ENCODE measurements around the gene GALT.
A peak's percentile ranks its signal among the peaks of the same experiment; 100 is the strongest.

Gene GALT

DNA sequence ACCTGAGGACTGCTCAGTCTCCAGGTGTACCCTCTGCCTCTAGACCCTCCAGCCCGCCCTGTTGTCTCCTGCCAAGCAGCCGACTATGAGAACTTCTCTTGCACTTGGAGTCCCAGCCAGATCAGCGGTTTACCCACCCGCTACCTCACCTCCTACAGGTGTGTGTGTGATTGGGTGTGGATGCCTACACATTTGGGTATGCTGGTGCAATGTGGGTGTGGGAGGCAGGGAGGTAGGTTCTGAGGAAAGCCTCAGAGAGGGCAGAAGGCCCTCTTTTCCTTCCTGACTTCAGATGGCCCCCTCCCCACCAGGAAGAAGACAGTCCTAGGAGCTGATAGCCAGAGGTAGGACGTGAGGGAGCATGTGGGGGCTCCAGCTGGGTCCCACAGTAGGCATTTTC is 10.5 kb downstream of the GALT start:
- H3K4me3 ChIP-seq (ENCODE audit: control insufficient read depth, low read depth, low read length), result no peak overlapping the region
- TF ChIP-seq, protein P1, sequence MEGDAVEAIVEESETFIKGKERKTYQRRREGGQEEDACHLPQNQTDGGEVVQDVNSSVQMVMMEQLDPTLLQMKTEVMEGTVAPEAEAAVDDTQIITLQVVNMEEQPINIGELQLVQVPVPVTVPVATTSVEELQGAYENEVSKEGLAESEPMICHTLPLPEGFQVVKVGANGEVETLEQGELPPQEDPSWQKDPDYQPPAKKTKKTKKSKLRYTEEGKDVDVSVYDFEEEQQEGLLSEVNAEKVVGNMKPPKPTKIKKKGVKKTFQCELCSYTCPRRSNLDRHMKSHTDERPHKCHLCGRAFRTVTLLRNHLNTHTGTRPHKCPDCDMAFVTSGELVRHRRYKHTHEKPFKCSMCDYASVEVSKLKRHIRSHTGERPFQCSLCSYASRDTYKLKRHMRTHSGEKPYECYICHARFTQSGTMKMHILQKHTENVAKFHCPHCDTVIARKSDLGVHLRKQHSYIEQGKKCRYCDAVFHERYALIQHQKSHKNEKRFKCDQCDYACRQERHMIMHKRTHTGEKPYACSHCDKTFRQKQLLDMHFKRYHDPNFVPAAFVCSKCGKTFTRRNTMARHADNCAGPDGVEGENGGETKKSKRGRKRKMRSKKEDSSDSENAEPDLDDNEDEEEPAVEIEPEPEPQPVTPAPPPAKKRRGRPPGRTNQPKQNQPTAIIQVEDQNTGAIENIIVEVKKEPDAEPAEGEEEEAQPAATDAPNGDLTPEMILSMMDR (IDR thresholded peaks at IDR 0.05; ENCODE audit: control insufficient read depth, insufficient read depth, low read depth, low read length, missing control alignments), result no peak
- DNase-seq (ENCODE audit: low read depth), result no peak

- DNase-seq (ENCODE audit: low read depth), result no peak
- H3K4me3 ChIP-seq (ENCODE audit: control insufficient read depth, low read depth, low read length), result no peak overlapping the region
- TF ChIP-seq, protein P1 (IDR thresholded peaks at IDR 0.05; ENCODE audit: control insufficient read depth, insufficient read depth, low read depth, low read length, missing control alignments), result no peak
Measured at GRCh38 chr9:34658461-34658860, 12.0 kb downstream of the GALT start.

GRCh38 chr9:34659592-34660253 is 13.2 kb downstream of the GALT start:
- DNase-seq (ENCODE audit: low read depth), result no peak
- no peak overlapping the region for H3K4me3 ChIP-seq (ENCODE audit: control insufficient read depth, low read depth, low read length)
- TF ChIP-seq, protein P1 (IDR thresholded peaks at IDR 0.05; ENCODE audit: control insufficient read depth, insufficient read depth, low read depth, low read length, missing control alignments), result no peak

DNA sequence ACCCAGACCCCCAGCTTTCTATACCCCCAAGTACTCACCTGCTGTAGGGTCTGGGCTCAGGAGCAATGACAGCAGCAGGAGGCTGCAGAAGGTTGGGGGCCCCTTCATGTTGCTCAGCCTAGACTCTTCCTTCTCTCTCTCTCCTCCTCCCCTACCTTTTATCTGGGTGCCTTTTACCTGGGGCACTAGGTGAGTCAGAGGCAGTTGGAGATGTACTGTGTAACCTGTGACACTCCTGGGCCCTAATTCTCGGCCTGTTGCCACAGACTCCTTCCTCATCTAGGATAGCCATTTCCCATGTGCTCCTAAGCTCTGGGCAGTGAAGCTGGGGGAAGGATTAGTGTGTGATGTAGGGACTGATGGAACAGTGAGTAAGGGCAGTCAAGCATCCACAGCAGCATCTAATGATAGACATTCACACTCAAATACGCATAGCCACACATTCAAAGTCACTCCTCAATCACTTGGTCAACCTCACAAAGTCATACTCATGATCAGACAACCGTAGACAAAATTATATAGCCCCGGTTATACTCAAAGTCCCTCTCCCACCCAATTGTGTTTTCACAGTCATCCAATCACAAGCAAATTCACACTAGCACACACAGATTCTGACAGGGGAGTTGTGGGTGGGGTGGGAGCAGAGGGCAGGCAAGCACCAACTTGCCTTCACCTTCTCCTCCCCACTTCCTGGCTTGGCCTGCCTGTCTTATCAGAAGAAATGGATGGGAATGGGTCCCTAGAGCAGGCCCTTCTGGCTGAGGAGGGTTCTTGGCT is 16.2 kb downstream of the GALT start, which contains the start of gene CCL27:
Gene CCL27 (minus strand): TSS at position 132 of the 777 bp plus-strand sequence. CDS start 24 bp downstream, at position 108.
- DNase-seq (ENCODE audit: low read depth), result no peak
- TF ChIP-seq, protein P1 (IDR thresholded peaks at IDR 0.05; ENCODE audit: control insufficient read depth, insufficient read depth, low read depth, low read length, missing control alignments), result no peak
- no peak within 1 kb of the TSS for H3K4me3 ChIP-seq (ENCODE audit: control insufficient read depth, low read depth, low read length)

DNA sequence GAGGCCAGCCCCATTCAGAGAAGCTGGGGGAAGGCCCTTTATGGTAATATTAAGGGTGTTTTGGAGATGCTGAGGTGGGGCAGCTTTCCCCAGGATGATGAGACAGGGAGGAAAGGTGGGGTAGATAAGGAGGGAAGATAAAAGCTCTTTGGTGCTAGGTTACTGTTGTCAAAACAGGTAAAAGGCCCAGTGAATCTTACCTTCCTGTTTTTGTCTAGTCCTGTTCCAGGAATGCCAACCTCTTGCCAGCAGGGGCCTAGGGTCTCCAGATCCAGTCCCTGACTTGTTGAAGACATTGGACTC is 16.8 kb downstream of the GALT start:
- TF ChIP-seq, protein P1 (IDR thresholded peaks at IDR 0.05; ENCODE audit: control insufficient read depth, insufficient read depth, low read depth, low read length, missing control alignments), result no peak
- no peak overlapping the region for H3K4me3 ChIP-seq (ENCODE audit: control insufficient read depth, low read depth, low read length)
- DNase-seq (ENCODE audit: low read depth), result no peak

GRCh38 chr9:34664281-34665066 is 18.0 kb downstream of the GALT start:
- TF ChIP-seq, protein P1 (IDR thresholded peaks at IDR 0.05; ENCODE audit: control insufficient read depth, insufficient read depth, low read depth, low read length, missing control alignments), result peak; percentile 99
- peak; percentile 37 for DNase-seq (ENCODE audit: low read depth)
- H3K4me3 ChIP-seq (ENCODE audit: control insufficient read depth, low read depth, low read length), result peak overlapping the region; percentile 70

Data from AG09309 (cell line).